Osteoblast (primary cell): ENCODE results near the gene VGF. TPM values are rescaled to one million over a fixed set of nuclear protein-coding genes. Genes with fewer than 3 reads are reported as not detected.

Experiments
- DNase-seq: peaks from one replicate; pipeline ENCODE4 v3.0.0; 2011; ENCODE audit warnings: low spot score, mixed read lengths; ENCODE audit not compliant: insufficient read length; ENCODE audit errors: missing footprints
- H2AFZ ChIP-seq: 2 replicates; pipeline ENCODE4 v1.6.0; 2011; ENCODE audit warnings: mild to moderate bottlenecking, low read length
- H3K27ac ChIP-seq: 2 replicates; pipeline ENCODE4 v1.5.1; 2011; ENCODE audit warnings: mild to moderate bottlenecking, low read depth, low read length, moderate library complexity
- H3K27me3 ChIP-seq: 2 replicates; pipeline ENCODE4 v1.6.0; 2012; ENCODE audit warnings: mild to moderate bottlenecking, control low read depth, inconsistent platforms, low read length, moderate library complexity; ENCODE audit not compliant: insufficient read depth
- H3K36me3 ChIP-seq: 2 replicates; pipeline ENCODE4 v1.5.1; 2011; ENCODE audit warnings: mild to moderate bottlenecking, low read length, control low read depth, moderate library complexity; ENCODE audit not compliant: insufficient read depth
- H3K4me1 ChIP-seq: 2 replicates; pipeline ENCODE4 v1.5.1; 2011; ENCODE audit warnings: mild to moderate bottlenecking, low read length, control low read depth, moderate library complexity; ENCODE audit not compliant: insufficient read depth
- H3K4me2 ChIP-seq: 2 replicates; pipeline ENCODE4 v1.6.0; 2011; ENCODE audit warnings: mild to moderate bottlenecking, low read length; ENCODE audit not compliant: insufficient read depth
- H3K4me3 ChIP-seq: fragments of 200-600 bp; sonication (generic); 3 replicates; pipeline ENCODE4 v1.5.1; 2012; ENCODE audit warnings: mild to moderate bottlenecking, low read length, inconsistent platforms; ENCODE audit not compliant: insufficient read depth
- H3K79me2 ChIP-seq: 2 replicates; pipeline ENCODE4 v1.6.0; 2012; ENCODE audit warnings: mild to moderate bottlenecking, low read length, control low read depth, inconsistent platforms; ENCODE audit not compliant: insufficient read depth
- H3K9me3 ChIP-seq: 2 replicates; pipeline ENCODE4 v1.5.1; 2011; ENCODE audit warnings: low read depth, low read length, control low read depth
- H4K20me1 ChIP-seq: 2 replicates; pipeline ENCODE4 v1.6.0; 2012; ENCODE audit warnings: mild to moderate bottlenecking, low read length, control low read depth; ENCODE audit not compliant: insufficient read depth
- CTCF ChIP-seq: IDR thresholded peaks from 2 replicates; pipeline ENCODE4 v1.5.1; 2011; ENCODE audit warnings: mild to moderate bottlenecking, low read depth, low read length, moderate library complexity; ENCODE audit errors: extremely low read depth
- total RNA-seq: library from RNA; depleted of rRNA; stranded (reverse); fragments of >200 nt; gene quantifications from 2 replicates; pipeline ENCODE4 v1.2.3, GENCODE V29; 2012

VGF gene
- total RNA-seq, 1 donor: 0.36 TPM

DNA sequence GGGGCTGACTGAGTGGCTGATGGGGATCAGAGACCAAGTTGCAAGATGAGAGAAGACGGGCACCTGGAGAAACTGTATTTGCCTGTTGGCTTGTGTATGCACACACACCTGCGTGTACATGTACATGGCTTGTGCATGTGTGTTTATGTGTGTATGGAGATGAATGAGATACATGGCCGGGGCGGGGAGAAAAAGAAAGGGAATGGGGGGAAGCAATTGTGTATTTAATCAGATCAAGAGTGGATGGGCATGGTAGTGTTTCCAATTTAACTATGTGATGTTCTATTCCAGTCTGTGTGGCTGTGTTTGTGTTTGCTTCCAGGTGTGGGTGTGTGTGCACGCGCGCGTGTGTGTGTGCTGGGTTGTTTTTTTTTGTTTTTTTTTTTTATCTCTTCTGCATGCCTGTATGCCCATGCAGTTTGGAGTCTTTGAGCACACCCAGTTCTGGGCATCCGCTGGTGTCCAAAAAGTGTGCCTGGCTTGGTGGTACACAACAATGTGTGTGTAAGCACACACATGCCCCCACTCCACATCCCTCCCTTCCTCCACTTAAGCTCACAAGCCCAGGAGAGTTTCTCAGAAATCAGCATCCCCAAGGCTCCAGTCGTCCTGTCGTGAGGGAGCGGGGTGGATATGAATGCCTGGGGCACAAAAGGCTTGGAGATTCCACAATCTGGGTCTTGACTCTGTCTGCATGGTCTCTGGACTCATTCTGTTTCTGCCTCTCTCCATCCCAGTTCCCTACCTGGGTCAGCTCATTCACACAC is 2.5 kb upstream of the VGF start:
- H3K4me3 ChIP-seq: no peak overlapping the region
- no peaks in the 10 kb centered on the region for H3K9me3 ChIP-seq
- no peaks in the 10 kb centered on the region for H3K79me2 ChIP-seq
- no peaks in the 10 kb centered on the region for H3K36me3 ChIP-seq
- H3K4me1 ChIP-seq: peaks cover 22% of the 10 kb centered on the region
- peaks cover 15% of the 10 kb centered on the region for H4K20me1 ChIP-seq
- H3K27me3 ChIP-seq: peaks cover 89% of the 10 kb centered on the region
- DNase-seq: peak; percentile 49
- no peak overlapping the region for H3K27ac ChIP-seq
- no peak overlapping the region for H3K4me2 ChIP-seq
- no peak for TF ChIP-seq CTCF
- no peak overlapping the region for H2AFZ ChIP-seq

- peaks cover 81% of the 10 kb centered on the region for H3K27me3 ChIP-seq
- H3K36me3 ChIP-seq: peaks cover 4% of the 10 kb centered on the region
- H3K79me2 ChIP-seq: no peaks in the 10 kb centered on the region
- H2AFZ ChIP-seq: no peak overlapping the region
- no peaks in the 10 kb centered on the region for H3K9me3 ChIP-seq
- DNase-seq: peak; percentile 70
- H3K4me1 ChIP-seq: peaks cover 22% of the 10 kb centered on the region
- TF ChIP-seq CTCF: no peak
- no peak overlapping the region for H3K4me3 ChIP-seq
- H3K4me2 ChIP-seq: no peak overlapping the region
- peaks cover 21% of the 10 kb centered on the region for H4K20me1 ChIP-seq
- H3K27ac ChIP-seq: no peak overlapping the region
These were observed 1.7 kb upstream of the VGF start for GRCh38 chr7:101166909-101167644.

DNA sequence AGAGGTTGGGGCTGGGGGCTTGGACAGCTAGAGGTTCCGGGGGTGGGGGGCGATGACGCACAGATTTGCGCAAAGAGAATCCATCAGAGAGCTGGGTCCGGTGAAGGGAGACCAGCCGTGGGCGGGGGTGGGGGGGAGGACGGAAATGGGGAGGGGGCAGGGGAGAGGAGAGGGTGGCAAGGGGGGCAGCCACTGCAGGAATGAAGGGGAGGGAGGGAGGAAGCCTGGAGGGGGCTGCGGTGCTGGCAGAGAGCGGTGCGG is 1.2 kb upstream of the VGF start:
- Histone ChIP-seq H3K4me1 (peaks cover 22% of the 10 kb centered on the region), H3K9me3 (no peaks in the 10 kb centered on the region), H3K27ac (no peak overlapping the region), H3K4me2 (no peak overlapping the region), H3K79me2 (no peaks in the 10 kb centered on the region), H3K4me3 (no peak overlapping the region), H4K20me1 (peaks cover 26% of the 10 kb centered on the region), H3K36me3 (peaks cover 7% of the 10 kb centered on the region), H2AFZ (no peak overlapping the region), H3K27me3 (peaks cover 76% of the 10 kb centered on the region)
- TF ChIP-seq CTCF: no peak
- peak; percentile 57 for DNase-seq

DNA sequence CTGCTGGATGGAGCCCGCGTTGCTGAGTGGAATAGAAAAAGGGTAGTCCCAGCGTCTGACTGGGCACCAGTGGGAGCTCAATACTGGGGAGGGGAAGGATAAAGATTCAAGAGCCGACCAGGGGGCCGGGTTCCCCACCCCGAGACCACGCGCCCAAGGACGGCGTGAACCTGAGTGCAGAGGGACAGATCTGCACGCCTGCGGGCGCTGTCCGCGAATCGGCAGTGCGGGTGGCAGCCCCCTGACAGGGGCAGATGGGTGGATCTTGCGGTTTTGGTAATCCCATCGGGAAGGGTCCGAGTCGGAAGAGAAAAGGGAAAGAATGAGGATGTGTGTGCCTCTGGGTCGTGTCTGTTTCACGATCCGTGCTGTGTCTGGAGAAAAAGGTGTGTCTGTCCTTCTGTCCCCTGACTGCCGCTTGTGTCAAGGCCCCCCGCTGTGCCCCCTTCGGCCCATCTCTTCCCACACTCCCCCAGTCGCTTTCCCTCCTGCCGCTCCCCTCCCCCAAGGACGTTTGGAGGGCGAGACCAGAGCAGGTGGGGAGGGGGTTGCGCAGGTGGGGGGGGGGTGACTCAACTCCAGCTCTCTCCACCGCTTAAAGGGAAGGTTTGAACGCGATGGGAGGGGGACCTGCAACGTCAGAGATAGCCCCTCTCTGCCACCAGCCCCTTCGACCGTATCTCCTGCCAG is 734 bp upstream of the VGF start:
- peak; percentile 38 for DNase-seq
- H3K27ac ChIP-seq: no peak overlapping the region
- no peak overlapping the region for H2AFZ ChIP-seq
- H3K4me3 ChIP-seq: peak overlapping the region; percentile 55
- H3K4me1 ChIP-seq: peaks cover 22% of the 10 kb centered on the region
- no peak for TF ChIP-seq CTCF
- peaks cover 26% of the 10 kb centered on the region for H4K20me1 ChIP-seq
- H3K79me2 ChIP-seq: no peaks in the 10 kb centered on the region
- H3K4me2 ChIP-seq: peak overlapping the region; percentile 74
- peaks cover 10% of the 10 kb centered on the region for H3K36me3 ChIP-seq
- H3K9me3 ChIP-seq: no peaks in the 10 kb centered on the region
- peaks cover 71% of the 10 kb centered on the region for H3K27me3 ChIP-seq
